HCT116 (cell line): ENCODE measurements around the gene TMED10. TPM values are rescaled to one million over a fixed set of nuclear protein-coding genes. Genes with fewer than 3 reads are reported as not detected.

Experiments used
- ATAC-seq: fragments of 200-7000 bp; cut with Tn5 transposase; 2 replicates; pipeline ENCODE4 v1.9.1; 2020; ENCODE audit warnings: mild to moderate bottlenecking, moderate library complexity
- BruUV-seq: library from RNA; stranded (reverse); fragments of 400-500 nt; replicated peaks from 2 replicates; lab custom pipeline; 2021; lab: Mats Ljungman, UMichigan
- CTCF ChIA-PET: fragments of 300-600 bp; sonication (Branson Sonifier 250); formaldehyde crosslinking; loops from one replicate; lab custom pipeline; 2021; ENCODE audit warnings: antibody characterized with exemption; lab: Charles Lee
- POLR2A ChIA-PET: fragments of 300-600, 350-600 bp; sonication (Branson Sonifier 250); formaldehyde crosslinking; loops from one replicate; lab custom pipeline; 2021; ENCODE audit warnings: antibody characterized with exemption; lab: Charles Lee
- RAD21 ChIA-PET, 2 experiments: fragments of 300-600 bp; sonication (Branson Sonifier 250); formaldehyde crosslinking; loops; one replicate each; lab custom pipeline; 2023; ENCODE audit warnings: low total read pairs in 2 of 2; ENCODE audit not compliant: uncharacterized antibody in 2 of 2, unreplicated experiment in 2 of 2, low non-redundant PET in 1 of 2; lab: Charles Lee
- DNase-seq: peaks from one replicate; pipeline ENCODE4 v3.0.0-alpha.2; 2010; ENCODE audit warnings: low read depth, low spot score
- H2AFZ ChIP-seq: fragments of 200-600 bp; shearing (Covaris generic), sonication (generic); 2 replicates; pipeline ENCODE4 v1.6.1; 2017; ENCODE audit warnings: low read depth, mixed run types, mixed read lengths, antibody characterized with exemption, low read length; ENCODE audit not compliant: poor library complexity, severe bottlenecking
- H3K27ac ChIP-seq: 2 replicates; pipeline ENCODE4 v1.5.1; 2012; ENCODE audit warnings: low read depth, low read length
- H3K27me3 ChIP-seq: fragments of 200-600 bp; sonication (generic); 2 replicates; pipeline ENCODE4 v1.6.1; 2016; ENCODE audit warnings: mixed run types, low read length, mixed read lengths; ENCODE audit not compliant: insufficient read depth
- H3K36me3 ChIP-seq, 2 experiments: fragments of 200-500 bp in 1 of 2; fragments of 200-600 bp in 1 of 2; sonication (Bioruptor generic) in 1 of 2; sonication (generic) in 1 of 2; 2 replicates each; pipeline versions ENCODE4 v1.5.1 to v1.6.1; 2014 to 2016; ENCODE audit warnings: low read length in 2 of 2, inconsistent platforms in 1 of 2, mixed read lengths in 1 of 2, mixed run types in 1 of 2; ENCODE audit not compliant: insufficient read depth in 2 of 2, control insufficient read depth in 1 of 2
- H3K4me1 ChIP-seq, 2 experiments: fragments of 200-600 bp in 1 of 2; sonication (generic) in 1 of 2; 2 replicates each; pipeline versions ENCODE4 v1.5.1 to v1.6.1; 2012 to 2017; ENCODE audit warnings: low read length in 2 of 2, inconsistent platforms in 1 of 2, mild to moderate bottlenecking in 1 of 2, mixed read lengths in 1 of 2, mixed run types in 1 of 2, moderate library complexity in 1 of 2; ENCODE audit not compliant: insufficient read depth in 2 of 2, control insufficient read depth in 1 of 2
- H3K4me2 ChIP-seq: fragments of 200-600 bp; sonication (generic); 2 replicates; pipeline ENCODE4 v1.6.1; 2017; ENCODE audit warnings: mixed run types, low read length, mixed read lengths
- H3K4me3 ChIP-seq, 2 experiments: fragments of 200-600 bp in 1 of 2; sonication (generic) in 1 of 2; replicated peaks in 1 of 2; 2 replicates each; pipeline ENCODE4 v1.5.1; 2011 to 2016; ENCODE audit warnings: low read length in 2 of 2, control low read depth in 1 of 2, low read depth in 1 of 2, mild to moderate bottlenecking in 1 of 2, mixed read lengths in 1 of 2, mixed run types in 1 of 2
- H3K79me2 ChIP-seq: fragments of 200-600 bp; sonication (generic); 2 replicates; pipeline ENCODE4 v1.6.1; 2017; ENCODE audit warnings: mild to moderate bottlenecking, mixed run types, low read length, moderate library complexity, mixed read lengths; ENCODE audit not compliant: insufficient read depth
- H3K9ac ChIP-seq: fragments of 200-600 bp; sonication (generic); 2 replicates; pipeline ENCODE4 v1.6.1; 2016; ENCODE audit warnings: low read length, mixed read lengths
- H3K9me2 ChIP-seq: fragments of 200-600 bp; sonication (generic), shearing (Covaris generic); 2 replicates; pipeline ENCODE4 v1.6.1; 2017; ENCODE audit warnings: mixed run types, mild to moderate bottlenecking, moderate library complexity; ENCODE audit not compliant: insufficient read depth
- H3K9me3 ChIP-seq, 2 experiments: fragments of 200-500 bp in 1 of 2; fragments of 200-600 bp in 1 of 2; sonication (Bioruptor generic) in 1 of 2; sonication (generic) in 1 of 2; 2 replicates each; pipeline ENCODE4 v1.6.1; 2014 to 2017; ENCODE audit warnings: low read length in 2 of 2, mixed read lengths in 2 of 2, inconsistent platforms in 1 of 2, low read depth in 1 of 2, mild to moderate bottlenecking in 1 of 2, mixed run types in 1 of 2, moderate library complexity in 1 of 2; ENCODE audit not compliant: control insufficient read depth in 1 of 2, insufficient read depth in 1 of 2
- H4K20me1 ChIP-seq: fragments of 200-600 bp; sonication (generic), shearing (Covaris generic); 2 replicates; pipeline ENCODE4 v1.6.1; 2017; ENCODE audit warnings: mixed run types, mild to moderate bottlenecking, moderate library complexity; ENCODE audit not compliant: insufficient read depth
- ATF3 ChIP-seq: IDR thresholded peaks from 2 replicates; pipeline ENCODE4 v1.6.1; 2012
- CBX3 ChIP-seq: IDR thresholded peaks from 2 replicates; pipeline ENCODE4 v1.6.1; 2012; ENCODE audit warnings: low read depth
- EGR1 ChIP-seq: IDR thresholded peaks from 2 replicates; pipeline ENCODE4 v1.6.1; 2012; ENCODE audit warnings: low read depth
- ELF1 ChIP-seq: IDR thresholded peaks from 2 replicates; pipeline ENCODE4 v1.6.1; 2012; ENCODE audit warnings: low read depth, borderline replicate concordance
- EZH2phosphoT487 ChIP-seq: fragments of 200-600 bp; IDR thresholded peaks from 2 replicates; pipeline ENCODE4 v1.6.1; 2018; ENCODE audit warnings: antibody characterized with exemption, borderline replicate concordance
- FOSL1 ChIP-seq: IDR thresholded peaks from 2 replicates; pipeline ENCODE4 v1.6.1; 2012; ENCODE audit warnings: low read depth
- JUND ChIP-seq: IDR thresholded peaks from 2 replicates; pipeline ENCODE4 v1.6.1; 2012
- POLR2A ChIP-seq: IDR thresholded peaks from 2 replicates; pipeline ENCODE4 v1.7.0; 2011; ENCODE audit warnings: borderline replicate concordance; ENCODE audit not compliant: insufficient read depth, insufficient read length; ENCODE audit errors: extremely low read depth
- RAD21 ChIP-seq: IDR thresholded peaks from 2 replicates; pipeline ENCODE4 v1.6.1; 2012; ENCODE audit warnings: low read depth, mild to moderate bottlenecking
- REST ChIP-seq: IDR thresholded peaks from 2 replicates; pipeline ENCODE4 v1.6.1; 2012; ENCODE audit warnings: low read depth
- SP1 ChIP-seq: IDR thresholded peaks from 2 replicates; pipeline ENCODE4 v1.6.1; 2012; ENCODE audit warnings: low read depth
- SRF ChIP-seq: IDR thresholded peaks from 2 replicates; pipeline ENCODE4 v1.6.1; 2012; ENCODE audit warnings: low read depth
- YY1 ChIP-seq: IDR thresholded peaks from 2 replicates; pipeline ENCODE4 v1.6.1; 2011; ENCODE audit warnings: low read length, low read depth, moderate library complexity, mild to moderate bottlenecking; ENCODE audit not compliant: insufficient replicate concordance; ENCODE audit errors: extremely low read depth
- ZNF274 ChIP-seq: fragments of 200-500 bp; sonication (Bioruptor generic); IDR thresholded peaks from 2 replicates; pipeline ENCODE4 v1.6.1; 2014; ENCODE audit warnings: mild to moderate bottlenecking, low read depth, low read length, inconsistent platforms
- intact Hi-C: fragments of 100-400 bp; cut with micrococcal nuclease; formaldehyde crosslinking; loops from 2 replicates; pipeline ENCODE4 v1.10.0; 2022
- total RNA-seq: library from RNA; stranded (reverse); gene quantifications from one replicate; pipeline ENCODE4 v1.2.1, GENCODE V29; 2021; ENCODE audit not compliant: unreplicated experiment

Gene TMED10
- total RNA-seq, 1 experiment from 2014 or later = 303 TPM

GRCh38 chr14:75119056-75119455 is 57.4 kb downstream of the TMED10 start:
- Histone ChIP-seq H3K4me3 (no peak overlapping the region), H4K20me1 (no peaks in the 10 kb centered on the region), H2AFZ (no peak overlapping the region), H3K9me2 (no peaks in the 10 kb centered on the region), H3K27ac (no peak overlapping the region), H3K36me3 (peaks cover 25 to 26% of the 10 kb centered on the region in 2 experiments), H3K4me1 (peaks cover 4 to 7% of the 10 kb centered on the region in 2 experiments), H3K9ac (no peak overlapping the region), H3K27me3 (no peaks in the 10 kb centered on the region), H3K79me2 (no peaks in the 10 kb centered on the region), H3K9me3 (no peaks in the 10 kb centered on the region), H3K4me2 (no peak overlapping the region)
- BruUV-seq = no TSS peak
- intact Hi-C loops = no loop called here
- ChIA-PET RAD21 (no interaction called here), CTCF (no interaction called here), POLR2A (no interaction called here)
- TF ChIP-seq ZNF274 (no peak), JUND (no peak), YY1 (no peak), EZH2phosphoT487 (no peak), SP1 (no peak), POLR2A (no peak), SRF (no peak), RAD21 (no peak)
- DNase-seq (no peak), ATAC-seq (no peak)

GRCh38 chr14:75113932-75114539 is 62.4 kb downstream of the TMED10 start:
- Histone ChIP-seq H3K9me3 (no peaks in the 10 kb centered on the region), H3K27ac (no peak overlapping the region), H3K9me2 (no peaks in the 10 kb centered on the region), H3K36me3 (peaks cover 48 to 51% of the 10 kb centered on the region in 2 experiments), H3K9ac (no peak overlapping the region), H2AFZ (no peak overlapping the region), H3K4me2 (no peak overlapping the region), H3K4me1 (no peaks in the 10 kb centered on the region), H3K4me3 (no peak overlapping the region), H3K79me2 (no peaks in the 10 kb centered on the region), H4K20me1 (no peaks in the 10 kb centered on the region), H3K27me3 (no peaks in the 10 kb centered on the region)
- ATAC-seq = no peak
- ChIA-PET RAD21 (no interaction called here), POLR2A (no interaction called here), CTCF (no interaction called here)
- intact Hi-C loops = no loop called here
- TF ChIP-seq FOSL1 (no peak), CBX3 (no peak), ATF3 (no peak), JUND (no peak), ELF1 (no peak), REST (no peak), EGR1 (no peak)
- DNase-seq = no peak
- BruUV-seq = no TSS peak
